Natural killer cell treated with Interleukin-12 subunit alpha and Interleukin-12 subunit beta and Interleukin-15 and Interleukin-18, amount 100 ng/mL, for 72 hours (primary cell): ENCODE data around the gene JPH2. TPM values are rescaled to one million over a fixed set of nuclear protein-coding genes. Genes with fewer than 3 reads are reported as not detected.

Experiments
- ATAC-seq, 2 donors: fragments of 150-1000 bp; cut with Tn5 transposase in 1 of 2; sonication (Bioruptor Pico), chemical (Tn5 transposase) in 1 of 2; 2 replicates each; pipeline ENCODE4 v1.10.0; 2021
- DNase-seq: peaks from one replicate; pipeline ENCODE4 v3.0.0; 2022; ENCODE audit warnings: low spot score
- H3K27ac Mint-ChIP-seq, 2 donors: 1 replicate in 1 of 2; 2 replicates in 1 of 2; pipeline ENCODE4 v1.8.0; 2022; ENCODE audit warnings: mixed read lengths in 2 of 2, mild to moderate bottlenecking in 1 of 2, moderate library complexity in 1 of 2
- H3K27me3 Mint-ChIP-seq, 2 donors: 1 replicate in 1 of 2; 2 replicates in 1 of 2; pipeline ENCODE4 v1.8.0; 2022; ENCODE audit warnings: mixed read lengths in 2 of 2
- H3K36me3 Mint-ChIP-seq: one replicate; pipeline ENCODE4 v1.8.0; 2022; ENCODE audit warnings: mixed read lengths
- H3K4me1 Mint-ChIP-seq, 2 donors: 1 replicate in 1 of 2; 2 replicates in 1 of 2; pipeline ENCODE4 v1.8.0; 2022; ENCODE audit warnings: low read depth in 2 of 2, mixed read lengths in 2 of 2, mild to moderate bottlenecking in 1 of 2
- H3K4me3 Mint-ChIP-seq: one replicate; pipeline ENCODE4 v1.8.0; 2022; ENCODE audit warnings: mixed read lengths
- H3K9me3 Mint-ChIP-seq: 2 replicates; pipeline ENCODE4 v1.8.0; 2022; ENCODE audit warnings: mixed read lengths
- total RNA-seq, 2 donors: library from RNA; stranded (reverse); gene quantifications; one replicate each; pipeline ENCODE4 v1.2.3, GENCODE V29; 2022

Gene JPH2
- total RNA-seq, 2 donors from 2014 or later, result 1.0 to 2.0 TPM

DNA sequence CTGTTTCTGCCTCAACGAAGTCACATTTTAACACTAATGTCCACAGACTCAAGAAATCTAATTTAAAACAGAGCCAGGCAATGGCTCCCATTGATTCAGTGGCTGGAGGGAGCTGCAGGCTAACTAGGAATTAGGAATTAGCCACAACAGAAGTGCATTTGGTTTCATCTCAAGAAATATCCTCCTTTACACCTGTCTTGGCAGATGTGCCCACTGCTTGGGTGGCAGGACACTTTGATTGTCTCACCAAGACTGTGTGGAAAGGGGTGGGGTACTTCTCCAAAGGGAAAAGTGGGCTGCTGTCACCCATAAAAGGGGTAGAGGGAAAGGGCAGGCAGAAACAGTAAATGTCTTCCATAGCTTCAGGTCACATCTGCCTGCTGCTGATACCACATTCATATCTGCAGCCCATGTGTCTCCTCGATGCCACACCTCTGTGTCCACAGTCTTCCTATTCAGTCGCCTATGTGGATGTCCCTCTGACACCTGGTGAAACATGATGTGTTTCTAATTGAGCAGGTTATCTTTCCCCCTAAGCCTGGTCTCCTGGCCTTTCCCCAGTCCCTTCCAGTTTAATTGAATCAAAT is 34.5 kb upstream of the JPH2 start:
- Mint-ChIP-seq H3K27ac (no peak overlapping the region), H3K4me3 (no peak overlapping the region), H3K9me3 (no peaks in the 10 kb centered on the region), H3K27me3 (no peaks in the 10 kb centered on the region), H3K4me1 (peaks cover 27 to 33% of the 10 kb centered on the region in 2 donors), H3K36me3 (no peaks in the 10 kb centered on the region)
- no peak for ATAC-seq
- no peak for DNase-seq

DNA sequence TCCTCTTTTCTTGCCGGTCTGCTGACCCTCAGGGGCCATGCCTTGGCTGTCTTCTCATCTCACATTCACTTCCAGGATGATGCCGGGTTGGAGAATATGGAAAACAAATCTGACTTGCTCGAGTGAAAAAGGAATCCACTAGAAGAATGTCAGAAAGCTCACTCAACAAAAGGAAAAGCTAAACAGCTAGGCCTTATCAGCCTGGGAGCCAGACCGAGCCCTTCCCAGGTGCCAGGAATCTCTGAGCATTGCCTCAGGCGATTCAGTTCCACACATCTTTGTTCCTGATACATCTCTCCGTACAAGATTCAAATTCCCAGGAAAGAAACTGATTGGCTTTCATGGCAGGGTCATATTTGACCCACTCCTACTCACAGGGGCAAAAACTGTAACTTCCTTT is 32.8 kb upstream of the JPH2 start:
- H3K27ac Mint-ChIP-seq, result peak overlapping the region; percentile 4 to 7
- peak overlapping the region; percentile 86 for H3K4me3 Mint-ChIP-seq
- H3K27me3 Mint-ChIP-seq, result no peaks in the 10 kb centered on the region
- DNase-seq (no peak), ATAC-seq (no peak)
- peaks cover 4% of the 10 kb centered on the region for H3K36me3 Mint-ChIP-seq
- no peaks in the 10 kb centered on the region for H3K9me3 Mint-ChIP-seq
- peaks cover 33 to 41% of the 10 kb centered on the region in 2 donors for H3K4me1 Mint-ChIP-seq

DNA sequence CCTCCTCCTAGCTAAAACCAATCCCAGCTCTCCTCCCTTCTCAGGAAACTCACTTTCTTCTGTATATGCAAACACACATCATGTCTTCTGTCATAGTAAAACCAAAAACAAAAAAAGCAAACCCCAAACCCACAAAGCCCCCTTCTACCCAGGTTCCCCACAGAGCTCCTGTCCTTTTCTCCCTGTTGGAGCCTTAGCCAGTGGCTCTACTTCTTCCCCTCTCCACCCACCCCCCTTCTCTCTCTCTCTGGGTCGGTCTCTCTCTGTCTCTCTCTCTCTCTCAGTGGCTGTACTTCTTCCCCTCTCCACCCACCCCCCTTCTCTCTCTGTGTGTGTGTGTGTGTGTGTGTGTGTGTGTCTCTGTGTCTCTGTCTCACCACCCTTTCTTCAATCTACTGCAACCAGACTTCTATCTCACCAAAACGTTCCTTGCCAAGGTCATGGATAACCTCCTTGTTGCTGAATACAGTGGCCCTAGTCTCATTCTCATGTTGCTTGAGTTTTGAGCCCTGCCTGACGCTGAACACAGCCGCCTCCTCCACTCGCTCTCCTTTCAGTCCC is 32.3 kb upstream of the JPH2 start:
- Mint-ChIP-seq H3K4me1 (peaks cover 33 to 41% of the 10 kb centered on the region in 2 donors), H3K27ac (peak overlapping the region; percentile 4 to 7), H3K4me3 (peak overlapping the region; percentile 86), H3K36me3 (peaks cover 4% of the 10 kb centered on the region), H3K9me3 (no peaks in the 10 kb centered on the region), H3K27me3 (no peaks in the 10 kb centered on the region)
- DNase-seq, result no peak
- peak; percentile 11 to 16 for ATAC-seq

DNA sequence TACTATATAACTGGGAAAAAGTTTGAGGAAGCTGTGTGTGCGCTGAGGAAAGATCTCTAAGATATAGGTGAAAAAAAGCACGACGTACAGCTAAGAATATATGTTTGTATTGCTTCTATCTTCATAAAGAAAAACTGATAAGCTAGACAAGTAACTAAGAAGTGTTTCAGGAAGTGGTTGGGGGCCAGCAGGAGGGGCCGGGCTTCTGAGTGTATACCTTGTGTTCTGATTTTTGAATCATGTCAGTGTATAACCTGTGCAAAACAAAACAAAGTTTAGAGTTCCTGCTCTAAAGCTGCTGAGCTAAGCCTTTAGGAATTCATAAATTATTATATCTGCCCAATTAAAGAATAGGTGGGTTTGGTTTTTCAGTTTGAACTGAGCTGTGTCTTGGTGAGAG is 31.5 kb upstream of the JPH2 start:
- peaks cover 4% of the 10 kb centered on the region for H3K36me3 Mint-ChIP-seq
- DNase-seq, result no peak
- peaks cover 33 to 41% of the 10 kb centered on the region in 2 donors for H3K4me1 Mint-ChIP-seq

DNA sequence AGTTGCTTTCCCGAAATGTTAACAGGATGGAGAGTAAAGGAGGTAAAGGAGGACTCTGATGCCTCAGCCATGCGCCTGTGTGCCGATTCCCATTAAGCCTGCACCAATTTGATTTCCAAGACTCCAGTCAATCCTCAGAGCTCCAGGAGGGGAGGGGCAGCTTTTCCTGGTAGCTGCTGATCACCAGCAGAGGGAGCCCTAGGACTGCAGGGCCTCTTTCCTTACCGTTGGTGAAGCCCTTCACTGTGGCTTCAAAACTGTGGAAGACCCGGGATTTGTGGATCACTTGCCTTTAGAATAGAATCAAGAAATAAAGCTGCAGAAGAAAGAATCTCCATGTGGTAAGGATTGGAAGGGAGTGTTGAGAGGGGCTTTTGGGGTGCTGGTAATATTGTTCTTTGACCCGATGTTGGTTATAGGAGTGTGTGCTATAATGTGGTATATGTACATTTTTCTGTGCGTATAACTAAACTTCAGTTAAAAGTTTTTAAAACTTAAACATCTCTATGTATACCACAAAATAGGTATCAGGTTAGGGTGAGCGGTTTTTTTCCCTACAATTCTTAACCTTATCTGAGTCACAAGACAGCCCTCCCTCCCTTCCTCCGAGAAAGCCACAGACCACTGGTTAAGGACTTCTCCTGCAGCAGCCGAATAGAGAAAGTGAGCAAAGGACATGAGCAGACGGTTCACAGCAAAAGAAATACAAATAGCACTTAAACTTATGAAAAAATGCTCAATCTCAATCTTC is 30.5 kb upstream of the JPH2 start:
- ATAC-seq (peak; percentile 63 to 75), DNase-seq (peak; percentile 75)
- Mint-ChIP-seq H3K36me3 (peaks cover 4% of the 10 kb centered on the region), H3K4me3 (peak overlapping the region; percentile 86), H3K27ac (peak overlapping the region; percentile 51 to 62), H3K4me1 (peaks cover 33 to 41% of the 10 kb centered on the region in 2 donors), H3K27me3 (no peaks in the 10 kb centered on the region), H3K9me3 (no peaks in the 10 kb centered on the region)

More for the DNA sequence above, 31.5 kb upstream of the JPH2 start:
- Mint-ChIP-seq H3K27me3 (no peaks in the 10 kb centered on the region), H3K27ac (peak overlapping the region; percentile 51 to 62), H3K9me3 (no peaks in the 10 kb centered on the region), H3K4me3 (peak overlapping the region; percentile 86)
- no peak for ATAC-seq

DNA sequence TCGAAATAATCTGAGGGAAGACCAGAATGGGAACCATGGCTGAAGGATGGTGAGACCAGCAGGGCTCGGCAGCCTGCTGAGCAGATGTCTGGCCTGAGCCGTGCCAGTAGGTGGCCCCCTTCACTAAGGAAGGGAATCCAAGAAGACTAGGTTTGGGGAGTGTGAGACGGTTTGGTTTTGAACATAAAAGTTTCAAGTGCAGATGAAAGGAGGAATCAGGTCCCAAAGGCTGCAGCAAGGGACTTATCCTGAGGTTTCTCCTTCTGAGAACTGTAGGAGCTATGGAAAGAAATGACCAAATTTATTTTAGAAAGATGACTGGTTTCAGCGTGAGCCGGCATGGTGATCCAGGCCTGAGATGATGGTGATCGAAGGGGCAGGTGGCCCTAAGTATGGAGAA is 28.1 kb upstream of the JPH2 start:
- H3K4me1 Mint-ChIP-seq, result peaks cover 40 to 52% of the 10 kb centered on the region in 2 donors
- H3K4me3 Mint-ChIP-seq, result no peak overlapping the region
- no peak for DNase-seq
- no peak for ATAC-seq
- H3K9me3 Mint-ChIP-seq, result no peaks in the 10 kb centered on the region
- H3K27ac Mint-ChIP-seq, result peak overlapping the region in 1 of 2 donors; percentile 33
- no peaks in the 10 kb centered on the region for H3K27me3 Mint-ChIP-seq
- peaks cover 5% of the 10 kb centered on the region for H3K36me3 Mint-ChIP-seq

DNA sequence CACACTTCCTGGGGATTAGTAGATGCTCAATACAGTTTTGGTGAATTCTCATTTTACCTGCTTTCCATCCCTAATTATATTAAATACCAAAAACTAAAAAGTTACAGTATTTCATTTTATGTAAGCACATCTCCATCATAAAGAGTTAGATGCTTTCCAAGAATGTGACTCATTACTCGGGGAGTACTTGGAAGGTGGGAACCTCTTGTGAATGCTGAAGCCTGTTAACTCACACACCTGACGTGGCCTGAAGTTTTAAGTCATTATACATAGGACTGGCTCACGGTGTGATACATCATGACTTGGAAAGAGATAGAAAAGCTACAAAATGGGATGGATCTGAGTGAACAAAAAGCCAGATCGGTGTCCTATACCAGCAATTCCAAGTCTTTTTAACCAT is 25.8 kb upstream of the JPH2 start:
- Mint-ChIP-seq H3K4me3 (no peak overlapping the region), H3K4me1 (peaks cover 43 to 50% of the 10 kb centered on the region in 2 donors), H3K27me3 (no peaks in the 10 kb centered on the region), H3K36me3 (peaks cover 10% of the 10 kb centered on the region), H3K27ac (no peak overlapping the region), H3K9me3 (no peaks in the 10 kb centered on the region)
- no peak for DNase-seq
- no peak for ATAC-seq

DNA sequence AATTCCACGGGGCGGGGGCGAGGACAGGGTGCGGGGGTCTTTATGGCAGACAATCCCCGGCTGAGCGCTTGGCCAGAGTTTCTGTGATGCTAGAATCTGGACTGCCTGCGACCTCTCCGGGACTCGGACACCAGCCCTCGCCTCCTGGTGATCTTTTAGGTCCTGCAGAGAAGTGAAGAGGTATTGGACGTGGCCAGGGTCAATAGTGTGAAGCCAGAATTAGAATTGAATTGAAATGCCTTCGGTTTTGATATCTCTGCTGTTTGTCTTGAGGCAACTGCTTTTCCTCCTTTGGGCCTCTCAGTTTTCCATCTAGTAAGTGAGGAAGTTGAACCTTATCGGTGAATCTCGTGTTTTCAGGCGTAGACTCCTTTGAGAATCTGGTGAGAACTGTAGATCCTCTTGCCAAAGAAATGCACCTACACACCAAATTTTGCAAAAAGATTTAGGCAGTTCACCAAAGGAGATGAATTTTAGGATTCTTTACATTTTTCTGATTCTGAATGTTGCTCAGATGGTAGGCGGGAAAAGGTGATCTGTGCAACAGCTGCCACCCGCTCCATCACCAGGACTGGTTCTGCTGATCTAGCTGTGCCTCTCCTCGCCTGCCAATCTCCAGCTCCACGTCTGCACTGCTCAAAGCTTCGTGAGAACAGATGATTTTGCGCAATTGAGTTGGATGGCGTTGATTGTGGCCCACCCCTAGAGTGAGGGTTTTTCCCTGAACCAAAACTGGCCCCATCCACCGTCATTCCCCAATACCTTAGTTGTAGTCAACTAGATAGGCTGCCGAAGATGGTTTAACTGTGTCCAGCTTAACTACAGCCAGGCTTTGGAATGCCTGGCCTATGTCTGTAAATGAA is 24.4 kb upstream of the JPH2 start:
- Mint-ChIP-seq H3K27me3 (no peaks in the 10 kb centered on the region), H3K36me3 (peaks cover 12% of the 10 kb centered on the region), H3K4me1 (peaks cover 43 to 44% of the 10 kb centered on the region in 2 donors), H3K9me3 (no peaks in the 10 kb centered on the region), H3K4me3 (peak overlapping the region; percentile 100), H3K27ac (peak overlapping the region; percentile 94 to 97)
- DNase-seq, result no peak
- ATAC-seq, result no peak

DNA sequence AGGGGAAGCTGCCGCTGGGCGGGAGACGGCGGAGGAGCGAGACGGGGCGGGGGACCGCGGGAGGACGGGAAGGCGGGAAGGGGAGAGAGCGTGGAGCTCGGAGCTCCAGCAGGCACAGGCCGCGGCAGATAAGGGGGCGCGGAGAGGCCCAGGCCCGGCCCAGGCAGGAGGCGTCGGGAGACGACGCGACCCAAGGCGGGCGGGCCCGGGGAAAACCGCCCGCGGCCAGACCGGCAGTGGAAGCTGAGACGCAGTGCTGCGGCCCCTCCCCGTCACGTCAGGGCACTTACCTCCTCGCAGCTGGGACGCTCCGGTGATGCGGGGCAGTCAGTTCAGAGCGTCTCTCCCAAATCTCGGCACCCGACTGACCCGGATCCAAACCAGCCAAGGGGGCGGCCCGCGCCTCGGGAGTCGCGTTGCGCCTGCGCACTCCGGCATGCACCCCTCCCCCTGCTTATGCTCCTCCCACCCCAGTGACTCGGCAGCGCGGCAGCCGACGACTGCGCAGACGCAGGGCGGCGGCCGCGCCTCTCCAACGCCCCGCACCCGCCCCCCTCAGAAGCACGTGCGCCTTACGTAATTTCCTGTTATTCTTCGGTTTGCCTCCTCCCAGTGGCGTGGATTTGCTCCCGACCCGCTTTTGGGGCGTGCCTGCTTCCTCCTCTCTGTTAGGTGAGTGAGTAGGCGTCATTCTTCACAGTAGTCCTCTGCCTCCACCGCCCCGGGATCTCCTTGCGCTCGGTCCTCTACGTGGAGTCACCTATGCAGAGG is 23.6 kb upstream of the JPH2 start, which contains the start of gene OSER1:
OSER1 (minus strand) TSS at position 366 of the 771 bp plus-strand sequence. CDS start 3,814 bp downstream, outside the sequence.
- Mint-ChIP-seq H3K27me3 (no peaks in the 10 kb centered on the region), H3K27ac (peak within 1 kb of the TSS; percentile 94 to 97), H3K36me3 (peaks cover 14% of the 10 kb centered on the region), H3K4me1 (peaks cover 43 to 44% of the 10 kb centered on the region in 2 donors), H3K4me3 (peak within 1 kb of the TSS; percentile 100), H3K9me3 (no peaks in the 10 kb centered on the region)
- DNase-seq, result peak; percentile 97
- ATAC-seq, result peak; percentile 93 to 94

DNA sequence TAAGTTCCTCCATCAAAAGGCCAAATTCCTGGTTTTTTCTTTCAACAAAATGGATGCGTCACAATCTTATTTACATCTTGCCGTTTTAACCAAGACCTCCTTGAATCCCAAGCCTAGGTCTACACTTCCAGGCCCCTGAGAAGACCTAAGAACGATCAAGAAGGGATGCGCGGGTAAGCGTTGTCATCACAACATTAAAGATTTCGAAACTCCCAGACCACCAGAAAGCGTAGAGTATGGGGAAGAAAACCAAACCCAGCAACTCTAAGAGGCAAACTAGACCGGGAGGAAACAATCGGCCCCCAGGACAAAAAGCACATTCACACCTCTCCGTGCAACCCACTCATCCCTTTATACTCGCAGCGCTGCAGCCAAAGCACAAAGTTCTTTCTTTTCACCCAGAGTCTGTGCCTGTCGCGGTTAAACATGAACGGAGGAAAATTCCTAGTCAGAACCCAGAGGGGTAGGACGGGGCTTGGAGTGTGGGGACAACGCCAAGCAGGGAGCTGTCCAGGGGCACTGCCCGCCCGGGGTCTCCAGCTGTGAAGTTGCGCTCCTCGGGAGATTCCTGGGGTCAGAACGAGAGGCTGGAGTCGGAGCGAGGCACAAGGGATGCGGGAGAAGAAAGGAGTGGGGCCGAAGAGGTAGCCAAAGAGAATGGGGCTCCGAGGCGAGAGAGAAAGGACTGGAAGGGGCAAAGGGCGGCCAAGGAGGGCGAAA is 22.9 kb upstream of the JPH2 start:
- H3K9me3 Mint-ChIP-seq, result no peaks in the 10 kb centered on the region
- H3K36me3 Mint-ChIP-seq, result peaks cover 10% of the 10 kb centered on the region
- H3K4me3 Mint-ChIP-seq, result peak overlapping the region; percentile 100
- DNase-seq (no peak), ATAC-seq (no peak)
- no peaks in the 10 kb centered on the region for H3K27me3 Mint-ChIP-seq
- peaks cover 36 to 41% of the 10 kb centered on the region in 2 donors for H3K4me1 Mint-ChIP-seq
- peak overlapping the region; percentile 94 to 97 for H3K27ac Mint-ChIP-seq

DNA sequence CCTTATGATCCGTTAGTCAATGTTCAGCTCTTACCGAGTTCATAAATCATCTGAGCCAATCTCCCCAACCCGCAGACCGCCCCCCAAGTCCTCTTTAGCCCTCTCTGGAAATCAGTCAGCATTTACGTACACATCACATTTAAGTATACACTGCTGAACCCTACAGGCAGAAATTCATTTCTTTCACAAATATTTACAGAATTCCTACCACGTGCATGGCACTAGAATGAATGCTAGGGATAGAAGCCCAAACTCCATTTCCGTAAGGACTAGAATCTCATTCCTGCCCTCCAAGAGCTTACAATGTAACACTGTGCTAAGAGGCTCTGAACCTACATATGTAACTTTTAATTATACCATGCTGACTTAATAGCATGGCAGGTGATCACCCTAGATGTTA is 21.8 kb upstream of the JPH2 start:
- H3K36me3 Mint-ChIP-seq, result peaks cover 10% of the 10 kb centered on the region
- H3K4me3 Mint-ChIP-seq, result peak overlapping the region; percentile 100
- H3K9me3 Mint-ChIP-seq, result no peaks in the 10 kb centered on the region
- peaks cover 41 to 46% of the 10 kb centered on the region in 2 donors for H3K4me1 Mint-ChIP-seq
- no peaks in the 10 kb centered on the region for H3K27me3 Mint-ChIP-seq
- H3K27ac Mint-ChIP-seq, result peak overlapping the region; percentile 94 to 97
- ATAC-seq, result no peak
- no peak for DNase-seq

DNA sequence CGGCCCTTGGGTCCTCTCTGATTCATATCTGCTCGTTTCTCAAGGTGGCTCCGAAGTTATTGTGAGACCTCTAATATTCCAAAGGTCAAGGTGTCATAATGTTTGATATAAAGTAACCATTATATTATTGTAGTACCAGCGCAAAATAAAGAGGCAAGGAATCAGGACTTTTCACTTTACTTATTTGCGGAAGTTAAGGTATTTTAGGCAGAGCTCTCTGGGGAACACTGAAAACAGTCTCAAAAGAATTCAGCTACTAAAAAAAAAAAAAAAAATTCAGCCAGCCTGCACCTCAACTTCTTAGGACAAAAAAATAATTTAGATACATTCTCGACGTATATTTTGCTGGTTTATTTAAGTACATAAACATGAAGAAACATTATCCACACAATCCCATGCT is 21.2 kb upstream of the JPH2 start:
- no peak for DNase-seq
- peaks cover 14% of the 10 kb centered on the region for H3K36me3 Mint-ChIP-seq
- peak overlapping the region in 1 of 2 donors; percentile 94 for H3K27ac Mint-ChIP-seq
- peak overlapping the region; percentile 100 for H3K4me3 Mint-ChIP-seq
- H3K27me3 Mint-ChIP-seq, result no peaks in the 10 kb centered on the region
- no peak for ATAC-seq
- peaks cover 47 to 49% of the 10 kb centered on the region in 2 donors for H3K4me1 Mint-ChIP-seq
- no peaks in the 10 kb centered on the region for H3K9me3 Mint-ChIP-seq
